HEK293T (cell line): Measurements from ENCODE around the gene DMAC2L.

ENCODE experiments used
- FOXA1 ChIP-seq: fragments of 450-650 bp; IDR thresholded peaks from 2 replicates; pipeline ENCODE4 v1.6.1; 2016; ENCODE audit warnings: mild to moderate bottlenecking
- FOXK2 ChIP-seq: fragments of 450-650 bp; IDR thresholded peaks from 2 replicates; pipeline ENCODE4 v1.6.1; 2016; ENCODE audit warnings: mild to moderate bottlenecking
- FOXM1 ChIP-seq: fragments of 450-650 bp; IDR thresholded peaks from 2 replicates; pipeline ENCODE4 v1.6.1; 2017; ENCODE audit warnings: mild to moderate bottlenecking, borderline replicate concordance
- HDGF ChIP-seq: fragments of 450-650 bp; IDR thresholded peaks from 2 replicates; pipeline ENCODE4 v1.6.1; 2017; ENCODE audit warnings: antibody characterized with exemption, borderline replicate concordance
- PKNOX1 ChIP-seq: fragments of 450-650 bp; IDR thresholded peaks from 2 replicates; pipeline ENCODE4 v1.6.1; 2016
- SP1 ChIP-seq: fragments of 450-650 bp; IDR thresholded peaks from 2 replicates; pipeline ENCODE4 v1.6.1; 2017
- SUZ12 ChIP-seq: fragments of 450-650 bp; IDR thresholded peaks from 2 replicates; pipeline ENCODE4 v1.6.1; 2016; ENCODE audit warnings: mild to moderate bottlenecking

- TF ChIP-seq FOXM1 = no peak
- TF ChIP-seq SUZ12 = no peak
- no peak for TF ChIP-seq FOXK2
- TF ChIP-seq FOXA1 = no peak
- TF ChIP-seq PKNOX1 = no peak
- TF ChIP-seq HDGF = no peak
- no peak for TF ChIP-seq SP1
These were observed 6.0 kb downstream of the DMAC2L start for GRCh38 chr14:50318031-50318626.
